GM19467 (cell line): ENCODE results near the gene GTF2A1L.

Experiments used
- ATAC-seq: cut with Tn5 transposase; IDR thresholded peaks from one replicate; pipeline ENCODE4 v1.9.1; 2021; ENCODE audit warnings: mild to moderate bottlenecking, moderate library complexity; ENCODE audit not compliant: unreplicated experiment

Gene GTF2A1L

GRCh38 chr2:48727560-48727959, 109.9 kb downstream of the GTF2A1L start:
- ATAC-seq = no peak

GRCh38 chr2:48728295-48728694, 110.6 kb downstream of the GTF2A1L start:
- no peak for ATAC-seq

GRCh38 chr2:48728840-48729239, 111.2 kb downstream of the GTF2A1L start:
- no peak for ATAC-seq
